GM19468 (cell line): ENCODE results near the gene NID2.

Experiments used
- ATAC-seq: cut with Tn5 transposase; IDR thresholded peaks from one replicate; pipeline ENCODE4 v1.9.1; 2021; ENCODE audit warnings: mild to moderate bottlenecking, moderate library complexity, moderate number of reproducible peaks; ENCODE audit not compliant: unreplicated experiment; ENCODE audit errors: extremely low read depth

NID2 gene

GRCh38 chr14:52068615-52069306 is at the start of gene NID2:
Gene NID2, minus strand, starts transcription at chr14:52069059. Its CDS starts 65 bp downstream, at chr14:52068994.
- ATAC-seq: no peak

GRCh38 chr14:52117111-52117832 is 48.4 kb upstream of the NID2 start:
- ATAC-seq: no peak

- no peak for ATAC-seq
These were observed 46.4 kb upstream of the NID2 start for GRCh38 chr14:52115286-52115685.

GRCh38 chr14:52112336-52113018 is 43.6 kb upstream of the NID2 start:
- no peak for ATAC-seq

- no peak for ATAC-seq
These were observed 42.7 kb upstream of the NID2 start for GRCh38 chr14:52111583-52111982.

- ATAC-seq: no peak
These were observed 41.7 kb upstream of the NID2 start for GRCh38 chr14:52110441-52111086.

GRCh38 chr14:52108823-52109222 is 40.0 kb upstream of the NID2 start:
- no peak for ATAC-seq

GRCh38 chr14:52106840-52107239 is 38.0 kb upstream of the NID2 start:
- ATAC-seq: no peak

GRCh38 chr14:52103416-52103815 is 34.6 kb upstream of the NID2 start:
- ATAC-seq: no peak

- no peak for ATAC-seq
These were observed 26.9 kb upstream of the NID2 start for GRCh38 chr14:52095794-52096193.

GRCh38 chr14:52095336-52095735 is 26.5 kb upstream of the NID2 start:
- ATAC-seq: no peak

GRCh38 chr14:52094546-52095271 is 25.9 kb upstream of the NID2 start:
- ATAC-seq: no peak

- no peak for ATAC-seq
These were observed 23.1 kb upstream of the NID2 start for GRCh38 chr14:52091928-52092327.

GRCh38 chr14:52090936-52091335 is 22.1 kb upstream of the NID2 start:
- no peak for ATAC-seq

GRCh38 chr14:52089218-52089617 is 20.4 kb upstream of the NID2 start:
- no peak for ATAC-seq

GRCh38 chr14:52086711-52087110 is 17.9 kb upstream of the NID2 start:
- no peak for ATAC-seq

- ATAC-seq: no peak
These were observed 14.0 kb upstream of the NID2 start for GRCh38 chr14:52082903-52083302.

- no peak for ATAC-seq
These were observed 13.1 kb upstream of the NID2 start for GRCh38 chr14:52081964-52082363.

GRCh38 chr14:52080808-52081755 is 12.2 kb upstream of the NID2 start:
- ATAC-seq: no peak
